Measurements from ENCODE around the gene ULK3.

Gene ULK3

GRCh38 chr15:74867466-74868038 lies 24.6 kb upstream of the ULK3 start:
- no peak for DNase-seq

GRCh38 chr15:74866090-74866489 lies 23.1 kb upstream of the ULK3 start:
- DNase-seq = no peak

GRCh38 chr15:74865316-74865715 lies 22.4 kb upstream of the ULK3 start:
- no peak for DNase-seq

GRCh38 chr15:74864296-74864695 lies 21.3 kb upstream of the ULK3 start:
- DNase-seq = no peak

GRCh38 chr15:74863239-74864056 lies 20.5 kb upstream of the ULK3 start:
- DNase-seq = no peak

GRCh38 chr15:74858369-74858740 lies 15.4 kb upstream of the ULK3 start:
- DNase-seq = no peak

GRCh38 chr15:74857671-74858368 lies 14.9 kb upstream of the ULK3 start:
- no peak for DNase-seq

- DNase-seq = no peak
These were observed 14.2 kb upstream of the ULK3 start for GRCh38 chr15:74857082-74857655.

- no peak for DNase-seq
These were observed 13.6 kb upstream of the ULK3 start for GRCh38 chr15:74856537-74856936.

- DNase-seq = no peak
These were observed 12.9 kb upstream of the ULK3 start for GRCh38 chr15:74855857-74856256.

GRCh38 chr15:74854453-74855022 lies 11.6 kb upstream of the ULK3 start:
- no peak for DNase-seq

GRCh38 chr15:74851960-74852359 lies 9.0 kb upstream of the ULK3 start:
- DNase-seq = no peak

- no peak for DNase-seq
These were observed 7.4 kb upstream of the ULK3 start for GRCh38 chr15:74850393-74850792.

- DNase-seq = no peak
These were observed 4.5 kb upstream of the ULK3 start for GRCh38 chr15:74847432-74847831.

- no peak for DNase-seq
These were observed 2.6 kb upstream of the ULK3 start for GRCh38 chr15:74845581-74845980.

GRCh38 chr15:74845208-74845568 lies 2.2 kb upstream of the ULK3 start:
- DNase-seq = no peak

- DNase-seq = no peak
These were observed 1.6 kb upstream of the ULK3 start for GRCh38 chr15:74844319-74845207.

GRCh38 chr15:74843891-74844299 lies 939 bp upstream of the ULK3 start:
- DNase-seq = no peak

- DNase-seq = no peak
These were observed 481 bp upstream of the ULK3 start for GRCh38 chr15:74843445-74843828.

GRCh38 chr15:74841891-74842373 lies 1.0 kb downstream of the ULK3 start:
- DNase-seq = no peak

- no peak for DNase-seq
These were observed 1.8 kb downstream of the ULK3 start for GRCh38 chr15:74840851-74841775.
